ENCODE data around the gene MTFR1L.
A peak's percentile ranks its signal among the peaks of the same experiment; 100 is the strongest.

Gene MTFR1L

DNA sequence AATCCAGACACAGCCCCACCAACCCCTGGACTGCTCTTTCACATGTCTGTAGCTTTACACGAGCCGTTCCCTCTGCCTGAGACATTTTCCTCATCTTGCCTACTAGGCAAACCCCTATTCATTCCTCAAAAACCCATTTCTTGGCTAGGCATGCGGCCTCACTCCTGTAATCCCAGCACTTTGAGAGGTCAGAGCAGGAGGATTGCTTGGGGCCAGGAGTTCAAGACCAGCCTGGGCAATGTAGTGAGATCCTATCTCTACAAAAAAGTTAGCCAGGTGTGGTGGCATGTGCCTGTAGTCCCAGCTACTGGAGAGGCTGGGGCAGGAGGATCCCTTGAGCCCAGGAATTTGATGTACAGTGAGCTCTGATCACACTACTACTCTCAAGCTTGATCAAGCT, 44.7 kb downstream of the MTFR1L start:
- Histone ChIP-seq H3K36me3 (peaks cover 0 to 25% (median 10%) of the 10 kb centered on the region in 11 experiments; a peak in 10 of 22 replicates), H3K27me3 (no peaks in the 10 kb centered on the region), H4K20me1 (no peaks in the 10 kb centered on the region), H3K27ac (peak overlapping the region in 3 of 11 experiments; percentile 2 to 93 (median 10); a peak in 1 of 22 replicates), H3K4me2 (no peak overlapping the region), H3K4me1 (peaks cover 29 to 41% (median 33%) of the 10 kb centered on the region in 10 experiments), H3K9me3 (replicated peaks in 1 of 11) (no peaks in the 10 kb centered on the region), H3K9ac (no peak overlapping the region), H3K4me3 (no peak overlapping the region)
- TF ChIP-seq Cebpa-rat (IDR thresholded peaks at IDR 0.05) = no peak

DNA sequence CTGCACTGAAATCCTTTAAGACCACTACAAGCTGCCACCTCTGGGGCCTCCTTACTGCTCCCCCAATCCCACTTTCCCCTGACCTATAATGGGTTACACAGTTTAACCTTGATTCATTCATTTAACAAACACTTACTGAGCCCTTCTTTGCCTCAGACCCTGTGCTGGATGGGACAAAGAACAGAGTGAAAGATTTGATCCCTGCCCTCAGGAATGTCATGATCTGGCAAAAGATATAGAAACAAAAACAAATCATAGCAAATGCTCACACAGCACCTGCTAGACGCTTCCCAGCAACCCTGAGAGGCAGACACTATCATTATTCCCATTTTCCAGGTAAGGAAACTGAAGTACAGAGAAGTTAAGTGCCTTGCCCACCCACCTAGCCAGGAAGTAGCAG, 46.5 kb downstream of the MTFR1L start:
- H3K36me3 ChIP-seq = peaks cover 0 to 36% (median 10%) of the 10 kb centered on the region in 11 experiments; a peak in 10 of 22 replicates
- no peak for TF ChIP-seq Cebpa-rat (IDR thresholded peaks at IDR 0.05)
- H3K4me3 ChIP-seq = no peak overlapping the region
- no peaks in the 10 kb centered on the region for H3K27me3 ChIP-seq
- H3K4me2 ChIP-seq = no peak overlapping the region
- H3K4me1 ChIP-seq = peaks cover 26 to 44% (median 34%) of the 10 kb centered on the region in 10 experiments
- H3K9ac ChIP-seq = no peak overlapping the region
- no peaks in the 10 kb centered on the region for H3K9me3 ChIP-seq (replicated peaks in 1 of 11)
- no peaks in the 10 kb centered on the region for H4K20me1 ChIP-seq
- no peak overlapping the region for H3K27ac ChIP-seq

DNA sequence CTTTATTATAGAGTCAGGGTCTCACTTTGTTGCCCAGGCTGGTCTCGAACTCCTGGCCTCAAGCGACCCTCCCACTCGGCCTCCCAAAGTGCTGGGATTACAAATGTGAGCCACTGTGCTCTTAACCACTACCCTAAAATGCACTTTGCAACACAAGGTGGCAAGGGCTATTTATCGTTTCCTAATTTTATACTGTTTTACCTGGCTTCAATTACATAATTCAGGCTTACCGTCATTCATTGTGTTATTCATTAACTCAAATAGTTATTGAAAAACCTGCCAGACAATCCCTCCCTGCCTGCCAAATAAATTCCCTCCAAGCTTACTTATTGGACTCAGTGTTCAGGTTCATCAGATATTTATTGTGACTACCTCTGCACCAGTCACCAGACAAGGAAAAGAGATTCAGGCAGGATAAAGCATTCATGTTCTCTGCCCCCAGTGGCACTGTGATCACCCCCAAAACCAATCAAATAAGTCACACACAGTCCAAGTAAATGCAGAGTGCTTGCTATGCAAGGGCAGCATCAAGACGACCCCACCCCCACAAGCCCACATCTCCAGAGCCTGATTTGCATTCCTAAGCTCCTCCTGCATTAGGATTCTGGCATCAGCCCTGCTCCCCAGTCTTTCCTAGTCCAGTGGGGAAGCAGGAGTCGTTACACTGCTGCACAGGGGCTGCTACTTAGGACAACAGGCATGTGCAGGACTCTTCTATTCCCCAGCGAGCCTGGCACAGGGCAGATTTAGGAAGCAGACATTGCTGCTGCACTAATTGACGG, 47.6 kb downstream of the MTFR1L start:
- Histone ChIP-seq H3K27me3 (no peaks in the 10 kb centered on the region), H3K9ac (no peak overlapping the region), H4K20me1 (no peaks in the 10 kb centered on the region), H3K27ac (no peak overlapping the region), H3K4me1 (peaks cover 26 to 44% (median 34%) of the 10 kb centered on the region in 10 experiments), H3K4me2 (0 out of 22 replicates have a peak overlapping the region, but pooled peaks of 1 of the 11 experiments have one; percentile 2), H3K4me3 (no peak overlapping the region), H3K9me3 (replicated peaks in 1 of 11) (no peaks in the 10 kb centered on the region), H3K36me3 (peaks cover 0 to 32% (median 10%) of the 10 kb centered on the region in 11 experiments; a peak in 10 of 22 replicates)
- TF ChIP-seq Cebpa-rat (IDR thresholded peaks at IDR 0.05) = no peak

DNA sequence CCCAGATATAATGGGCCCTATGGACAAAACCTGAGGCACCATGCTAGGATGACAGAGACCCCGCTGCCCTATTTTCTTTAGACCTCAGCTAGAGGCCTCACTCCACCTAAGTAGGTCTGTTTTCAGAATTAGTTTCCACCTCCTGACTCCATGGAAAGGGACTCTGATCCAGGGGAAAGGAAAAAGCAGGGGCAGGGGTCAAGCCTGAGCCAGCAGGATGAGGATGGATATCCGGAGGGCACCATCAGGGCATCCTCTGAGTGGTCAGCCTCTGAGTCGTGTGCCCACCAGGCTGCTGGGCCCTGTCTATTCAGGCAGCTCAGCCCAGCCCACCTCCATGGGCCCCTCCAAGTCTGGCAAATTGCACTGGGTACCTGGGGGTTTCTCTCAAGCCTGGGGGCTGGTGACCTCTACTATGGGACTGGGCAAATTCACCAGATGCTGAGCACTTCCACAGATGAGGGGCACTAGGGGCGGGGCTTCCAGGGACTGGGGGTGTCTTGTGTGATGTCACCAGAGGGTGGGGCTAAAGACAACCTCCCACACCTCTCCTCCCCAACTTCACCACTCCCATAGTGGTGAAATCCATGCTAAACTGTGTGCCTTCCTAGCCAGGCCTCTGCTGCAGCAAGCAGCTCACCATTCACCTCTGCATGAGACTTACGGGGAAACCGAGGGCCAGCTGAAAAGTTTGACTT, 50.3 kb downstream of the MTFR1L start:
- H3K27ac ChIP-seq = no peak overlapping the region
- H3K4me2 ChIP-seq = peak overlapping the region; percentile 56 to 99 (median 85)
- peaks cover 0 to 17% (median 0%) of the 10 kb centered on the region in 11 experiments; a peak in 2 of 22 replicates for H3K36me3 ChIP-seq
- no peaks in the 10 kb centered on the region for H3K9me3 ChIP-seq (replicated peaks in 1 of 11)
- H3K4me3 ChIP-seq = no peak overlapping the region
- H3K4me1 ChIP-seq = peaks cover 40 to 56% (median 52%) of the 10 kb centered on the region in 10 experiments
- peaks cover 0 to 9% (median 6%) of the 10 kb centered on the region in 11 experiments; a peak in 11 of 22 replicates for H3K27me3 ChIP-seq
- TF ChIP-seq Cebpa-rat (IDR thresholded peaks at IDR 0.05) = no peak
- peak overlapping the region in 1 of 11 experiments; percentile 25; a peak in 2 of 22 replicates for H3K9ac ChIP-seq
- H4K20me1 ChIP-seq = peaks cover 0 to 3% (median 0%) of the 10 kb centered on the region in 11 experiments; a peak in 1 of 22 replicates

DNA sequence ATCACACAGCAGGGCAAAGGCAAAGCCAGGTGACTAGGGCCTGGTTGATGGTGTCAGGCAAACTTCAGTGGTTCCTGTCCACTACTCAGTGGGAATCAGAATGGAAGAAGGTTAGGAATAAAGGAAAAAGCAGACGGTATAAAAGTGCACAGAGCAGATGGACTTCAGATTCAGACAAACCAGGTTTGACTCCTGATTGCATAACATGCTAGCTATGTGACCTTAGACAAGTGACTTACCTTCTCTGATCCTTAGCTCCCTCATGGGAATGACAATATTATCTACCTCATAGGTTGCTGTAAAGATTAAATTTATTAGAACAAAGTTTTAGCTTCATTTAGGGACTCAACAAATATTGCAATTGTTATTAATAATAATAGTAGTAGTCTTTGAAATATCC, 50.9 kb downstream of the MTFR1L start:
- Histone ChIP-seq H4K20me1 (peaks cover 0 to 3% (median 0%) of the 10 kb centered on the region in 11 experiments; a peak in 1 of 22 replicates), H3K9me3 (replicated peaks in 1 of 11) (no peaks in the 10 kb centered on the region), H3K4me3 (no peak overlapping the region), H3K27me3 (peaks cover 0 to 15% (median 12%) of the 10 kb centered on the region in 11 experiments; a peak in 13 of 22 replicates), H3K4me2 (peak overlapping the region; percentile 56 to 99 (median 85)), H3K9ac (peak overlapping the region in 2 of 11 experiments; percentile 1 to 28; a peak in 4 of 22 replicates), H3K36me3 (peaks cover 0 to 17% (median 0%) of the 10 kb centered on the region in 11 experiments; a peak in 2 of 22 replicates), H3K4me1 (peaks cover 45 to 61% (median 52%) of the 10 kb centered on the region in 10 experiments), H3K27ac (no peak overlapping the region)
- no peak for TF ChIP-seq Cebpa-rat (IDR thresholded peaks at IDR 0.05)

DNA sequence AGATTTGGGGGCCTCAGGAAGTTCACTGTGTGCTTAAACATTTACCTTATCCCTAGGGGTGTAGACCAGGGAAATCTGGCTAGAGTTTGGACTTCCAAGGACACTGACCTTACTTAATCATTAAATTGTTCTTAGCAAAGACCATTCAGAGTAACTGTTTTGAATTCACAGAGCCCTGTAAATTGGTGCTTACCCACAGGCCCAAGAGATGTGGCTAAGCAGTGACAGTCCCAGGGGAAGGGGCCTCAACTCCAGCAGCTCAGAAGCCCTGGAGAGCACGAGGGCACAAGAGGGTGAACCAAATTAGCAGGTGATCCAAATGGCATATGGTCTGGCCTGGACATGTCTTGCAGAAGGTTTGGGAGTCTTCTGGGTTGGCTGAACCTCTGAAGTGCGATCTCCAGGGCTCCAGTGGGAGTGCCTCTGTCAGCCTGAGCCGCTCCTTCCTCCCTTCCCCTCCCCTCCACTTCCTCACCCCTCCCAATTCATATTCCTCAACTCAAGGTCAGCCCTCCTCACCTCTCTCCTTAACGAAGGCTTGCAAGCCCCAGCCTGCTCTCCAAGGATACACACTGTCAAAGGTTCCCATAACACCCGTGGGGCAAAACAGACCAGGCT, 51.4 kb downstream of the MTFR1L start:
- Histone ChIP-seq H4K20me1 (peaks cover 0 to 3% (median 0%) of the 10 kb centered on the region in 11 experiments; a peak in 1 of 22 replicates), H3K9ac (peak overlapping the region in 8 of 11 experiments; percentile 1 to 57 (median 28); a peak in 11 of 22 replicates), H3K4me2 (peak overlapping the region; percentile 56 to 99 (median 85)), H3K27me3 (peaks cover 0 to 21% (median 17%) of the 10 kb centered on the region in 11 experiments; a peak in 14 of 22 replicates), H3K27ac (0 out of 22 replicates have a peak overlapping the region, but pooled peaks of 1 of the 11 experiments have one; percentile 14), H3K36me3 (peaks cover 0 to 17% (median 0%) of the 10 kb centered on the region in 11 experiments; a peak in 2 of 22 replicates), H3K4me1 (peaks cover 48 to 64% (median 55%) of the 10 kb centered on the region in 10 experiments), H3K4me3 (no peak overlapping the region), H3K9me3 (replicated peaks in 1 of 11) (no peaks in the 10 kb centered on the region)
- no peak for TF ChIP-seq Cebpa-rat (IDR thresholded peaks at IDR 0.05)

DNA sequence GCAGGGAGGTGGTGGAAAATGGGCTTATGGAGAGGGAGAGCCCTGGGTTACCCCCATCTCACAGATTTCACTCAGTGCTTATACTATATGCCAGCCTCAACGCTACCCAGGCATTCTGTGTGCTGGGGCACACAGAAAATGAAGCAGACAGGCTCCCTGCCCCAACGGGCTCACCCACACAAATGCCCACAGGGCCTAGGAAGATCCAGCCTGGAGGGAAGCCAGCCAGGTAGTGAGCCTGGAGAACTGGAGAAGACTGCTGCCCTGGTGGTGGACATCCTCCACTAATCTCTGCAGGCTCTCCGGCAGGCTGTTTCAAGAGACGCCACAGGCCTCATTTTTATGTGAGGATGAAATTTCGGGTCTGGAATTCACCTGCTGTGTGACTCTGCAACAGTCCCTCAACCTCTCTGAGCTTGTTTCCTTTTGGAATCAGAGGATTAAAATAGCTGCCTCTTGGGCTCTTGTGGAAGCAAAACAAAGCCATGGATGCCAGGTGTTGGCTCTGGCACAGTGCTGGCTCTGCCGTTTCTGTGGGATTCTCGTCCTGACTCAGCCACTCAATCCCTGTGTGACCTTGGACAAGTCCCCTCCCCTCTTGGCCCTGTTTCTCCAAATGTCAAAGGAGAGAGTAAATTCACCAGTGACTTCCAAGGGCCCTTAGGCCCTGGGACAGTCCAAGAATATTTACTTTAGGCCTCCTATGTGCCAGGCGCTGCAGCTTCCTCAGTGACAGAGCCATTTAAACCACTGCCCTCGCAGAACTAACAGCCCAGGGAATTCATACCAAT, 52.1 kb downstream of the MTFR1L start:
- no peak for TF ChIP-seq Cebpa-rat (IDR thresholded peaks at IDR 0.05)
- Histone ChIP-seq H3K36me3 (peaks cover 0 to 17% (median 0%) of the 10 kb centered on the region in 11 experiments; a peak in 2 of 22 replicates), H3K4me3 (no peak overlapping the region), H3K27me3 (peaks cover 0 to 26% (median 19%) of the 10 kb centered on the region in 11 experiments; a peak in 14 of 22 replicates), H3K27ac (0 out of 22 replicates have a peak overlapping the region, but pooled peaks of 1 of the 11 experiments have one; percentile 14), H3K4me1 (peaks cover 48 to 69% (median 55%) of the 10 kb centered on the region in 10 experiments), H4K20me1 (peaks cover 0 to 3% (median 0%) of the 10 kb centered on the region in 11 experiments; a peak in 1 of 22 replicates), H3K9me3 (replicated peaks in 1 of 11) (no peaks in the 10 kb centered on the region), H3K9ac (peak overlapping the region in 5 of 11 experiments; percentile 21 to 57 (median 28); a peak in 5 of 22 replicates), H3K4me2 (peak overlapping the region; percentile 56 to 99 (median 85))
